GM12801 (cell line): ENCODE results near the gene COL7A1.

Experiments used
- TF ChIP-seq, protein P1 (sequence below): IDR thresholded peaks from one replicate; pipeline ENCODE4 v1.5.1; 2011; ENCODE audit warnings: control low read depth; ENCODE audit not compliant: insufficient read length; ENCODE audit errors: extremely low read depth

Gene COL7A1

DNA sequence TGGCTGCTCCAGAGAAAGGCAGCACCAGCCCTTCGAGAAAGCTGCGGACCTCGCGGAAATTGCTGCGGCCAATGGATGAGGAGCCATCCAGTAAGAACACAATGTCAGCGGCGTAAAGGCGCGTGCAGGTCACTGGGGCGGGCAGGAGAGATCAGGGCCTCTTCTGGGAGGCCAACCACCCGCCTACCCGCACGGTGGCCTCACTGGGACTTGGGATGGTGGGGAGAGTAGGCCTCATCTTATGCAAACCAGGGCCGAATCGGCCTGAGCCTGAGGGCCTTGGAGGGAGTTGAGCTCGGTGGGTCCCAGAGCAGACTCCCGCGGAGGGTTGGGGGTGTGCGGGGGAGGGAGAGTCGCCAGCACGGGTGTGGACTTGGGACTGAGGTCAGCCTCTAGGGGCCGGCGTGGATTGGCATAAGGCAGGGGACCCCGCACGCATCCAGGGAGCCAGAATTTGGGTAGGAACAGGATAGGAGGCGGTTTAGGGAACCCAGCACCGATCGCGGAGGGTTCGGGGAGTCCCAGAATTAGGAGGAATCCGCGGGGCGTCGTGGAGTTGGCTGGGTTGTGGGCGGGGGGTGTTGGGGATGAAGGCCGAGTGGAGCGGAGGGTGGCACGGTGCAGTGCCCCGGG, 596 bp downstream of the COL7A1 start:
- TF ChIP-seq, protein P1, sequence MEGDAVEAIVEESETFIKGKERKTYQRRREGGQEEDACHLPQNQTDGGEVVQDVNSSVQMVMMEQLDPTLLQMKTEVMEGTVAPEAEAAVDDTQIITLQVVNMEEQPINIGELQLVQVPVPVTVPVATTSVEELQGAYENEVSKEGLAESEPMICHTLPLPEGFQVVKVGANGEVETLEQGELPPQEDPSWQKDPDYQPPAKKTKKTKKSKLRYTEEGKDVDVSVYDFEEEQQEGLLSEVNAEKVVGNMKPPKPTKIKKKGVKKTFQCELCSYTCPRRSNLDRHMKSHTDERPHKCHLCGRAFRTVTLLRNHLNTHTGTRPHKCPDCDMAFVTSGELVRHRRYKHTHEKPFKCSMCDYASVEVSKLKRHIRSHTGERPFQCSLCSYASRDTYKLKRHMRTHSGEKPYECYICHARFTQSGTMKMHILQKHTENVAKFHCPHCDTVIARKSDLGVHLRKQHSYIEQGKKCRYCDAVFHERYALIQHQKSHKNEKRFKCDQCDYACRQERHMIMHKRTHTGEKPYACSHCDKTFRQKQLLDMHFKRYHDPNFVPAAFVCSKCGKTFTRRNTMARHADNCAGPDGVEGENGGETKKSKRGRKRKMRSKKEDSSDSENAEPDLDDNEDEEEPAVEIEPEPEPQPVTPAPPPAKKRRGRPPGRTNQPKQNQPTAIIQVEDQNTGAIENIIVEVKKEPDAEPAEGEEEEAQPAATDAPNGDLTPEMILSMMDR = no peak

DNA sequence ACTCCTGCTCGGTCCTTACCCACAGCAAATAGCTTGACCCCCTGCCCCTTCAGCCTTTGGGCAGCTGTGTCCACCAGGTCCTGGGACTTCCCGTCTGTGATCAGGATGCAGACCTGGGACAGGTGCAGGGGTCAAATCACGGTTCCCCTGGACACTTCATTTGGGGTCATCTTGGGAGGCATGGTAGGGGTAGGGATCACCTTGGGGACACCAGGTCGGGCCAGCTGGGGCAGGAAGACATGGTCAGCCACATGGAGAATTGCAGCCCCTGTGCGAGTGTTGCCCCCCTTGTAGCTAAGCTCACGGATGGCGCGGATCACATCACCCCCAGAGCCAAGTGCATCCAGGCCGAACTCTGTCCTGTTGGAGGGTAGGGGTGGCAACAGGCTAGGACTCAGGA, 1.8 kb downstream of the COL7A1 start:
- TF ChIP-seq, protein P1 = no peak

DNA sequence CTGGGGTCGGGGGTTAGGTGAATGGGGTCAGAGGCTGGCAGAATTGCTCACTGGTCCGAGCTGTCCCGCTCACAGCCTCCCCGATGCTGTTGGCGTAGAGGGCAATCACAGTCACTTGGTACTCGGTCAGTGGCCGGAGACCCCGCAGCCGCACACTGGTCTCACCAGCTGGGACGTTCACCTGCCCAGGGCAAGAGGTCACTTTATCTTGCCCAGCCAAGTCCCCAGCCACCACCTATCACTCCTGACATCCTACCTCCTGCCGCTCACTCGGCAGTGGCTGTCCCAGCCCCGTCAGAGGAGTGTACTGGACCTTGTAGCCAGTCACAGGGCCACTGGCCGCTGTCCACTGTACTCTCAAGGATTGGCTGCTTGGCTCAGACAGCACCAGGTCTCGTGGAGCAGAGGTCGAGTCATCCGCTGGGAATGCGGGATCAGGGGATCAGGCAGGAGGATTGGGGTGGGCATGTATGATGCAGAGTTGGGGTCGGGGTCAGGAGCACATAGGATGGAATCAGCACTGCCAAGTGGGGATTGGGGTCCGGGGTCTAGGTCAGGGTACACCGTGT, 2.5 kb downstream of the COL7A1 start:
- TF ChIP-seq, protein P1 = no peak

DNA sequence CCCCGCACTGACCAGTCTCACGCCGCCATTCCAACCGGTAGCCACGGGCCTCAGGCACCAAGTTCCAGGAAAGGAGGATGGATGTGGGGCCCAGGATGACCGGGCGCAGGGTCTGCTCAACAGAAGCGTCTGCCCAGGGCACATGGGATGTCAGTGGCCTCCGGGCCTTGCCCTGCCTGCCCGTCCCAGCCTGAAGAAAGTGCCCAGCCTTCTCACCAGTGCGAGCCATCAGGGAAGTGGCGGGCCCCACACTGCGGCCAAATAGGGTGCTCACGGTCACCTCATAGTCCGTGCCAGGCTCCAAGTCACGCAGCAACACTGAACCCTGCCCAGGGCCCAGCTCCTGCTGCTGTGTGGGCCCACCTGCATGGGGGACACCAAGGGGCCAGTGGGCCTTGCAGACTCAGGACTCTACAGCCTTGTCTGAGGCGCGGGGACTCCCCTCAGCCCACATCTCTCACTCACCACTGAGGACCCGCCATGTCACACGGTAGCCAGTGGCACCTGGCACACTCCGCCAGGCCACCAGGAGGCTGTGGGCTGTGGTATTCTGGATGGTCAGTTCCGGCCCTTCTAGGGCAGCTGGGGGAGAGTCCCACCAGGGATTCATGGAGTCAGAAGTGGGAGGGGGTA, 3.1 kb downstream of the COL7A1 start:
- TF ChIP-seq, protein P1 = no peak

DNA sequence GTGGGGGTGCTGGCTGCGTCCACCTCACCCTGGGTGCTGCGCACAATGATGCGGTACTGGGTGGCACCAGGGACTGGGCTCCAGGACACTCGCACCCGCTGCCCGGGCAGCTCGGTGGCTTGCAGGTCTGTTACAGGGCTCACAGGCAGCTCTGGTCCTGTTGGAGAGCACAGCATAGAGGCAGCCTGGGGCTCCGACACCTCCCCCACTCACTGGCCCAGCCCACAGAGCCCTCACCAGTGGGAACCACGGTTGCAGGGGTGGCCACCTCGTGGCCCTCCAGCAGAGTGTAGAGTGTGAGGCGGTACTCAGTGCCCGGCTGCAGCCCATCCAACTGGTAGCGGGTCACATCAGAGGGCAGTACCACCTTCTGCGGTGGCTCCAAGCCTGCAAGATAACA, 3.7 kb downstream of the COL7A1 start:
- TF ChIP-seq, protein P1 = no peak

DNA sequence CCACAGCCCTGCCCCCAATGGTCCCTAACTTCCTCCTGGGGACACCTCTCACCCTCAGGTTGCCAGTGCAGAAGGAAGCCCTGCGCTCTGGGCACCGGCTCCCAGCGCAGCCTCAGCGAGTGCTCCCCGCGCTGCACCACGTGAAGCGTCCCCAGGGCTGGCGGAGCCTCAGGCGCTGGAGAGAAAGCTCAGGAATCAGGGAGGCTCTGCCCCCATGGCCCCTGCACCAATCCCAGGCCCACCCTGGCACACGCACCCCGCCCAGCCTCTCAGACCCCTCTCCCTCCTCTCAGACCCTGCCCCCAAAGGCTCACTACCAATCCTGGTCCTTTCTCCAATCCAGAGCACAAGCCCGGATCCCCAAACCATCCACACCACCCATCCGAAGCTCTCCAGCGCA, 6.9 kb downstream of the COL7A1 start:
- TF ChIP-seq, protein P1 = no peak

DNA sequence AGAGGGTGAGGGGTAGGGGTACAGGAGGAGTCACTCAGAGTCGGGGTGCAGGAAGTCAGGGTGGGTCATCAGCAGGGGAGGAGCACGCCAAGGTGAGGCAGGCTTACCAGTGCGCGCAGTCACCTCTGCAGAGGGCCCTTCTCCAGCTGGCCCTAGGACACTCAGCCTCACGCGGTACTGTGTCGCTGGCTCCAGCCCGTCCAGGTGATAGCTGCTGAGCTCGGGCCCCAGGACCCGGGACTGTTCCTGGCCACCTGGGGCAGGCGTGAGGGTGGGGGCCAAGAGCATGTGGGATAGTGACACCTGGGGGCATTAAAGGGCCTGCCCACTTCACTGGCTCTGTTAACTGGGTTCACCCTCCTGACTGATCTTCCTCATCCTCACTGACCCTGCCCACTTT, 7.4 kb downstream of the COL7A1 start:
- TF ChIP-seq, protein P1 = no peak
